ELR (cell line): Measurements from ENCODE around the gene TRIM58.
A peak's percentile ranks its signal among the peaks of the same experiment; 100 is the strongest.

ENCODE experiments used
- DNase-seq: peaks from one replicate; pipeline ENCODE4 v3.0.0-alpha.2; 2015; ENCODE audit warnings: low read depth

The TRIM58 gene

GRCh38 chr1:247857069-247857984 lies at the start of gene TRIM58:
Gene TRIM58 (plus strand): TSS chr1:247857187. CDS start chr1:247857247, 60 bp downstream.
- no peak for DNase-seq

- DNase-seq, result no peak
These were observed 44.4 kb upstream of the TRIM58 start for GRCh38 chr1:247812637-247813036.

GRCh38 chr1:247822060-247822459 lies 34.9 kb upstream of the TRIM58 start:
- no peak for DNase-seq

GRCh38 chr1:247824023-247824422 lies 33.0 kb upstream of the TRIM58 start, which contains the start of gene OR14A16:
Gene OR14A16 (minus strand): TSS chr1:247824119. CDS start chr1:247815729, 8,390 bp downstream.
- DNase-seq, result no peak

GRCh38 chr1:247825362-247825761 lies 31.6 kb upstream of the TRIM58 start:
- DNase-seq, result no peak

GRCh38 chr1:247829656-247830055 lies 27.3 kb upstream of the TRIM58 start:
- no peak for DNase-seq

- no peak for DNase-seq
These were observed 23.4 kb upstream of the TRIM58 start for GRCh38 chr1:247833601-247834000.

- DNase-seq, result no peak
These were observed 16.2 kb upstream of the TRIM58 start for GRCh38 chr1:247840818-247841217.

- DNase-seq, result no peak
These were observed 15.2 kb upstream of the TRIM58 start, which contains the start of gene OR11L1 for GRCh38 chr1:247841796-247842195. Gene OR11L1 (minus strand): TSS chr1:247841896. CDS start chr1:247841896, 0 bp downstream.

GRCh38 chr1:247843411-247843810 lies 13.6 kb upstream of the TRIM58 start:
- DNase-seq, result no peak

- DNase-seq, result no peak
These were observed 11.8 kb upstream of the TRIM58 start for GRCh38 chr1:247845011-247845692.

GRCh38 chr1:247845693-247846017 lies 11.3 kb upstream of the TRIM58 start:
- DNase-seq, result no peak

- no peak for DNase-seq
These were observed 8.6 kb upstream of the TRIM58 start for GRCh38 chr1:247848346-247848745.

GRCh38 chr1:247849616-247850015 lies 7.4 kb upstream of the TRIM58 start:
- DNase-seq, result peak; percentile 26

- DNase-seq, result no peak
These were observed 2.0 kb upstream of the TRIM58 start for GRCh38 chr1:247854899-247855545.

- DNase-seq, result no peak
These were observed 1.1 kb upstream of the TRIM58 start for GRCh38 chr1:247855911-247856310.

GRCh38 chr1:247857985-247858619 lies 1.1 kb downstream of the TRIM58 start:
- DNase-seq, result no peak

GRCh38 chr1:247862756-247863155 lies 5.8 kb downstream of the TRIM58 start:
- DNase-seq, result no peak

GRCh38 chr1:247864644-247865043 lies 7.7 kb downstream of the TRIM58 start:
- no peak for DNase-seq

- no peak for DNase-seq
These were observed 8.4 kb downstream of the TRIM58 start for GRCh38 chr1:247865416-247865815.

- DNase-seq, result no peak
These were observed 26.4 kb downstream of the TRIM58 start for GRCh38 chr1:247883346-247883745.

- DNase-seq, result no peak
These were observed 27.9 kb downstream of the TRIM58 start for GRCh38 chr1:247884797-247885413.
